Stomach (tissue), 9 donors: ENCODE results near the gene TBC1D25. TPM values are rescaled to one million over a fixed set of nuclear protein-coding genes. Genes with fewer than 3 reads are reported as not detected.

Experiments used
- DNase-seq, 2 donors: peaks; one replicate each; pipeline versions ENCODE4 v3.0.0 to v3.0.0-alpha.2; 2013 to 2019
- H3K27ac ChIP-seq, 5 donors: fragments of 200-600 bp in 4 of 5; sonication (generic) in 4 of 5; one replicate each; pipeline ENCODE4 v1.5.1; 2013 to 2019; ENCODE audit warnings: mild to moderate bottlenecking in 1 of 5, moderate library complexity in 1 of 5
- H3K27me3 ChIP-seq, 3 donors: fragments of 200-600 bp; sonication (generic); one replicate each; pipeline ENCODE4 v1.5.1; 2017 to 2019; ENCODE audit warnings: mixed run types in 1 of 3
- H3K36me3 ChIP-seq, 4 donors: fragments of 200-600 bp; sonication (generic); 1 replicate in 3 of 4; 2 replicates in 1 of 4; pipeline ENCODE4 v1.5.1; 2016 to 2019
- H3K4me1 ChIP-seq, 4 donors: fragments of 200-600 bp; sonication (generic); one replicate each; pipeline ENCODE4 v1.5.1; 2016 to 2019
- H3K4me3 ChIP-seq, 4 donors: fragments of 200-600 bp; sonication (generic) in 3 of 4; one replicate each; pipeline ENCODE4 v1.5.1; 2016 to 2019; ENCODE audit warnings: mild to moderate bottlenecking in 1 of 4
- H3K9me3 ChIP-seq, 4 donors: fragments of 200-600 bp; sonication (generic); one replicate each; pipeline ENCODE4 v1.5.1; 2016 to 2019
- EP300 ChIP-seq: sonication (generic); formaldehyde crosslinking; IDR thresholded peaks from one replicate; pipeline ENCODE4 v1.6.1; 2017; ENCODE audit warnings: antibody characterized with exemption
- POLR2A ChIP-seq, 4 donors: fragments of 450-650 bp; IDR thresholded peaks; one replicate each; pipeline ENCODE4 v1.6.1; 2016; ENCODE audit warnings: antibody characterized with exemption in 4 of 4, control low read depth in 2 of 4, mild to moderate bottlenecking in 1 of 4, moderate library complexity in 1 of 4
- POLR2AphosphoS5 ChIP-seq, 3 donors: sonication (generic); formaldehyde crosslinking; IDR thresholded peaks; one replicate each; pipeline ENCODE4 v1.6.1; 2016; ENCODE audit warnings: antibody characterized with exemption in 3 of 3
- WGBS, 5 donors: extraction: QIAGEN DNeasy Blood & Tissue Kit in 3 of 5; methylation state at CpG; one replicate each; pipeline versions ENCODE4 v1.1.5 to v1.1.7; 2013 to 2018; 5-methylcytosine and 5-hydroxymethylcytosine counted together
- intact Hi-C: fragments of 100-400 bp; cut with DNase I; formaldehyde crosslinking; loops from one replicate; pipeline ENCODE4 v1.15.1; 2023; ENCODE audit warnings: low total_unique reads
- polyA plus RNA-seq, 3 donors: library from polyadenylated mRNA; stranded (reverse); fragments of 200-250 nt; gene quantifications; one replicate each; pipeline ENCODE4 v1.2.3, GENCODE V29; 2013
- total RNA-seq, 5 donors: library from RNA; depleted of rRNA; stranded (reverse); fragments of >200 nt; gene quantifications; one replicate each; pipeline versions ENCODE4 v1.1.0 to v1.2.3, GENCODE V29; 2014 to 2016
- TF ChIP-seq, protein P1 (sequence below), 7 experiments: fragments of 450-650 bp in 4 of 7; fragments of 200-600 bp in 3 of 7; sonication (generic) in 3 of 7; IDR thresholded peaks; one replicate each; pipeline ENCODE4 v1.5.1; 2016 to 2019; ENCODE audit warnings: antibody characterized with exemption in 7 of 7, control low read depth in 2 of 7, mild to moderate bottlenecking in 1 of 7
- donor health status: healthy with polysubstance abuse.
- donor health status: Bipolar disorder and iron deficiency.
- donor health status: healthy.

TBC1D25 gene
- total and polyA plus RNA-seq, 8 donors, result 4.6 to 13.6 (median 5.9) TPM; not detected in 1

DNA sequence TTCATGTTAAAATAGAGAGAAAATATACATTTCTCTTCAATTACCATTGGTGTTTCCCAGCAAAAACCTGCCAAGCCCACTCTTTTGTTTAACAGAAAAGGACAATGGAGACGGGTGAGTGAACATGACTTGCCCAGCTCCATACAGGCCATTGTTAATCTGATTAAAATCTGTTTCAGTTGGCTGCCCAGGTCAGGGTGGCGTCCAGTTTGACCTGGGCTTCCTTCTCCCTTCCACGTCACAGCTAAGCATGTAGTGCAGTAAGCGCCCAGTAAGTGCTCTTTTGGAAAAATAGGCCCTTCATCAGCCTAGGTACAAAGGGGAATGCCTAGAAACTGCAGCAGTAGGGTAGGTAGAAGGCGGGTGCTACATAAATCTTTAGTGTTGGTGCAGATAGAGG, 32.3 kb upstream of the TBC1D25 start:
- H3K9me3 ChIP-seq, result no peaks in the 10 kb centered on the region
- H3K4me3 ChIP-seq, result no peak overlapping the region
- no peak overlapping the region for H3K27ac ChIP-seq
- peaks cover 0 to 2% (median under 1%) of the 10 kb centered on the region in 4 donors for H3K36me3 ChIP-seq
- no peak for DNase-seq
- intact Hi-C loops, result no loop called here
- no peaks in the 10 kb centered on the region for H3K27me3 ChIP-seq
- H3K4me1 ChIP-seq, result peaks cover 4 to 11% (median 7%) of the 10 kb centered on the region in 4 donors
- TF ChIP-seq POLR2AphosphoS5 (IDR thresholded peaks at IDR 0.05) (no peak), POLR2A (IDR thresholded peaks at IDR 0.05) (no peak), EP300 (no peak)
- TF ChIP-seq, protein P1, sequence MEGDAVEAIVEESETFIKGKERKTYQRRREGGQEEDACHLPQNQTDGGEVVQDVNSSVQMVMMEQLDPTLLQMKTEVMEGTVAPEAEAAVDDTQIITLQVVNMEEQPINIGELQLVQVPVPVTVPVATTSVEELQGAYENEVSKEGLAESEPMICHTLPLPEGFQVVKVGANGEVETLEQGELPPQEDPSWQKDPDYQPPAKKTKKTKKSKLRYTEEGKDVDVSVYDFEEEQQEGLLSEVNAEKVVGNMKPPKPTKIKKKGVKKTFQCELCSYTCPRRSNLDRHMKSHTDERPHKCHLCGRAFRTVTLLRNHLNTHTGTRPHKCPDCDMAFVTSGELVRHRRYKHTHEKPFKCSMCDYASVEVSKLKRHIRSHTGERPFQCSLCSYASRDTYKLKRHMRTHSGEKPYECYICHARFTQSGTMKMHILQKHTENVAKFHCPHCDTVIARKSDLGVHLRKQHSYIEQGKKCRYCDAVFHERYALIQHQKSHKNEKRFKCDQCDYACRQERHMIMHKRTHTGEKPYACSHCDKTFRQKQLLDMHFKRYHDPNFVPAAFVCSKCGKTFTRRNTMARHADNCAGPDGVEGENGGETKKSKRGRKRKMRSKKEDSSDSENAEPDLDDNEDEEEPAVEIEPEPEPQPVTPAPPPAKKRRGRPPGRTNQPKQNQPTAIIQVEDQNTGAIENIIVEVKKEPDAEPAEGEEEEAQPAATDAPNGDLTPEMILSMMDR (IDR thresholded peaks at IDR 0.05), result no peak
- 74 to 88% (median 84%) methylated on average over 5 of the region's 5 CpGs for WGBS, 5 donors

DNA sequence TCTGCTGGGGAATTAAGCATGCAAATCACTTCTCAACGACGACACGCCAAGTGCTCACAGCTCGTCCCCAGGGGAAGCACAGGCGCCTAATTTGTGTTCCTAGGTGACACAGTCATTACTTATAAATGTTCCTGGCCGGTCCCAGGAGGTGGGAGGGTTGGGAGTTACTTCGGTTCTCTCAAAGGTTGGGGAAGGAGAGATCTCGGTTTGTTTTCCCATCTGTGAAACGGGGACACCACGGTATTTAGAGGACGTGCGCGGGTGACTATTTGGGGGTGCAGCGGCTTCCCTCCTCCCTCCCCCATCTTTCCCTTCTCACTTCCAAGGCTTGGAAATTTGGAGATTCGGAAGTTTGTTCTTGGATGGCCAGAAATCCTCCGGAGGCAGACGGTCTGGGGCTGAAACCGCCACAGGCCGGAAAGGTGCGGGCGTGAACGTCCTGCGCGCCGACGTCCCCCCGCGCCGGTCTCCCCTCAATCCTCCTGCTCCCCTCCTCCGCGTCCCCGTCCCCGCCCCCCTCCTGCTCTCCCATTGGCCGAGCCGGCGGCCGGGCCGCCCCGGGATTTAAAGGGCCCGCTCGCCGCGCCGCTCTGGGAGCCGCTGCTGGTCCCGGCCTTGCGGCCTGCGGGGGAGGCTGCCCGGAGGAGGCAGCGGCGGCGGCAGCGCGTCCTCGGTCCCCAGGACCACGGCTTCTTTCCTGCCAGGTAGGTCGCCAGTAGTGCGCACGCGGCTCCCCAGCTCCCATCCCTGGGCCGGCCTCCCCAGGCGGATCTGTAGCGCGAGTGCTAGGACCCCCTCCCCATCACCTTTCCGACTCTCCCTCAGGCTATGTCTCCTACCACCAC, 30.9 kb upstream of the TBC1D25 start, which contains the start of gene PORCN:
PORCN (plus strand) TSS at position 593 of the 845 bp plus-strand sequence. CDS start 829 bp downstream, outside the sequence.
- DNase-seq, result peak; percentile 84 to 90

DNA sequence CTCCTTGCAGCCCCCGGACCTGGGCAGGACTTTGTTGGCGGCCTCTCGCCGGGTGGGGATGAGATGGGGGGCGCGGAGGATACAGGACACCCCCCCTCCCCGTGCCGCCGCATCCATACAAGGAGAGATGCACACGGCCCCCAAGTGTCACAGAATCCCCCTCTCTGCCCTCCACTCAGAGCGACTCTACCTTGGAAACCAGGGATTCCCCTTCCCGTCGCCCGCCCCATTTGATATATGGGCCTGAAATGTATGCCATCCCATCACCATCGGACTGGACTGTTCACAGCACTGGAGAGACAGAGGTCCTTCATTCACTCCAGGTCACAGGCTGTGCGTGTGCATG, 30.3 kb upstream of the TBC1D25 start:
- intact Hi-C loops, result no loop called here
- WGBS, 5 donors, result 0 to 41% (median 6%) methylated on average over 1 to 16 of the region's 16 CpGs
- H3K27ac ChIP-seq, result peak overlapping the region; percentile 77 to 84 (median 81)
- peak in 1 of 2 donors; percentile 16 for DNase-seq
- peaks cover 4 to 11% (median 7%) of the 10 kb centered on the region in 4 donors for H3K4me1 ChIP-seq
- peaks cover 0 to 12% (median 3%) of the 10 kb centered on the region in 4 donors for H3K36me3 ChIP-seq
- TF ChIP-seq EP300 (no peak), POLR2AphosphoS5 (IDR thresholded peaks at IDR 0.05) (no peak), POLR2A (IDR thresholded peaks at IDR 0.05) (no peak)
- TF ChIP-seq, protein P1 (IDR thresholded peaks at IDR 0.05), result no peak
- H3K9me3 ChIP-seq, result no peaks in the 10 kb centered on the region
- H3K4me3 ChIP-seq, result peak overlapping the region; percentile 59 to 69 (median 64)
- H3K27me3 ChIP-seq, result no peaks in the 10 kb centered on the region

More for the DNA sequence above, 30.9 kb upstream of the TBC1D25 start, which contains the start of gene PORCN:
- H3K9me3 ChIP-seq, result no peaks in the 10 kb centered on the region
- intact Hi-C loops, result no loop called here
- H3K4me1 ChIP-seq, result peaks cover 4 to 11% (median 7%) of the 10 kb centered on the region in 4 donors
- peak within 1 kb of the TSS; percentile 77 to 84 (median 81) for H3K27ac ChIP-seq
- 1 to 27% (median 16%) methylated on average over 12 to 55 of the region's 65 CpGs for WGBS, 5 donors
- TF ChIP-seq POLR2AphosphoS5 (IDR thresholded peaks at IDR 0.05) (peak in 2 of 3 donors; percentile 24 to 63), EP300 (no peak), POLR2A (IDR thresholded peaks at IDR 0.05) (peak in 1 of 4 donors; percentile 19)
- H3K27me3 ChIP-seq, result no peaks in the 10 kb centered on the region
- H3K36me3 ChIP-seq, result peaks cover 0 to 8% (median 1%) of the 10 kb centered on the region in 4 donors
- peak within 1 kb of the TSS; percentile 59 to 69 (median 64) for H3K4me3 ChIP-seq

DNA sequence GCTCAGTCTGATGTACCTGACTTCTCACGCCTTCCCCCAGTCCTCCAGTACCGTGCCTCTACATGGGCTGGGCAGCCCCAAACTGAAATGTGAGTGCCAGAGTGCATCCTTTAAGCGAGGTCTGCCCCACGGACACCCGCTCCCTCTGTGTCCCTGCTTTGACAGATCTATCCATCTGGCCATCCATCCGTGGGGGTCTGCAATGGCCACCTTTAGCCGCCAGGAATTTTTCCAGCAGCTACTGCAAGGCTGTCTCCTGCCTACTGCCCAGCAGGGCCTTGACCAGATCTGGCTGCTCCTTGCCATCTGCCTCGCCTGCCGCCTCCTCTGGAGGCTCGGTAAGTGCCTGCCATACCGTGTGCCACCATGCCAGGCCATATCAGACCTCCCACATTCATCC, 29.9 kb upstream of the TBC1D25 start:
- Histone ChIP-seq H3K4me3 (peak overlapping the region; percentile 59 to 69 (median 64)), H3K27ac (peak overlapping the region in 1 of 5 donors; percentile 84), H3K27me3 (no peaks in the 10 kb centered on the region), H3K9me3 (no peaks in the 10 kb centered on the region), H3K36me3 (peaks cover 0 to 16% (median 6%) of the 10 kb centered on the region in 4 donors), H3K4me1 (peaks cover 4 to 11% (median 7%) of the 10 kb centered on the region in 4 donors)
- intact Hi-C loops, result no loop called here
- no peak for DNase-seq
- WGBS, 5 donors, result 45 to 70% (median 62%) methylated on average over 6 to 11 of the region's 11 CpGs
- TF ChIP-seq POLR2AphosphoS5 (IDR thresholded peaks at IDR 0.05) (no peak), POLR2A (IDR thresholded peaks at IDR 0.05) (no peak), EP300 (no peak)
- TF ChIP-seq, protein P1 (IDR thresholded peaks at IDR 0.05), result no peak
